HG03139 (cell line): ENCODE data around the gene CNN2.

Experiments
- ATAC-seq: cut with Tn5 transposase; IDR thresholded peaks from one replicate; pipeline ENCODE4 v1.9.1; 2021; ENCODE audit not compliant: unreplicated experiment

Gene CNN2

GRCh38 chr19:995051-995827 lies 31.2 kb upstream of the CNN2 start:
- no peak for ATAC-seq

- ATAC-seq, result no peak
Measured at GRCh38 chr19:996051-996838, 30.2 kb upstream of the CNN2 start.

GRCh38 chr19:998064-998463 lies 28.3 kb upstream of the CNN2 start:
- ATAC-seq, result no peak

GRCh38 chr19:999379-999719 lies 27.1 kb upstream of the CNN2 start:
- no peak for ATAC-seq

GRCh38 chr19:1000095-1000494 lies 26.3 kb upstream of the CNN2 start, which contains the start of gene GRIN3B:
GRIN3B (plus strand) TSS chr19:1000419; CDS start chr19:1000438, 19 bp downstream.
- no peak for ATAC-seq

DNA sequence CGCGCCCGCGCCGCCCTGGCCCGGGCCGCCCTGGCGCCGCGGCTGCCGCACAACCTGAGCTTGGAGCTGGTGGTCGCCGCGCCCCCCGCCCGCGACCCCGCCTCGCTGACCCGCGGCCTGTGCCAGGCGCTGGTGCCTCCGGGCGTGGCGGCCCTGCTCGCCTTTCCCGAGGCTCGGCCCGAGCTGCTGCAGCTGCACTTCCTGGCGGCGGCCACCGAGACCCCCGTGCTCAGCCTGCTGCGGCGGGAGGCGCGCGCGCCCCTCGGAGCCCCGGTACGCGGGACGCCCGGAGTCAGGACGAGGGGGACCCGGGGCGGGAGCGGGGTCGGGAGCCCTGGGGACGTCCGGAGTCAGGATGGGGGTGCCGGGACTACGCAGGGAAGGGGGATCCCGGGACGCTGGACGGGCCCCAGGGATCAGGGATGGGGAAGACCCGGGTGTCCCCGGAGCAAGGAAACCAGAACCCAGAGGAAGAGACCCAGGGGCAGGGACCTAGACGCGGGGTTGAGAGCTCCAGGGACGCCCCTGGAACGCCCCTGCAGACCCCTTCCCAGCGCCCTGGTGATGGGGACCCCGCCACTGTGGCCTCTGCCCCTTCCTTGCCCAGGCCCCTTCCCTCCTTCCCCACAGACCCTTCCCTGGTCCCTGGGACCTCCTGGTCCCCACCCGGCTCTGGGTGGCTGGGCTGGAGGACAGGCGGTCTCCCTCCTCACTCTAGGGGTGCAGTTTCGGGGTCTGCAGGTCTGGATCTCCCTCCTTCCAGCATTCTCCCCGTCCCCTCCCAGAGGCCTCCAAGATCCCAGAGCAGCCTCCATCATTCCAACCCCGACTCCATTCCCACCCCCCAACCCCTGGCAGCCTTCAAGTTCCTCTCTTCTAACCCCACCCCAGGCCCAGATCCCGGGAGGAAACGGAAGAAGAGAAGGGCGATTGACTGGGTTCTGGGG lies 25.5 kb upstream of the CNN2 start:
- no peak for ATAC-seq

DNA sequence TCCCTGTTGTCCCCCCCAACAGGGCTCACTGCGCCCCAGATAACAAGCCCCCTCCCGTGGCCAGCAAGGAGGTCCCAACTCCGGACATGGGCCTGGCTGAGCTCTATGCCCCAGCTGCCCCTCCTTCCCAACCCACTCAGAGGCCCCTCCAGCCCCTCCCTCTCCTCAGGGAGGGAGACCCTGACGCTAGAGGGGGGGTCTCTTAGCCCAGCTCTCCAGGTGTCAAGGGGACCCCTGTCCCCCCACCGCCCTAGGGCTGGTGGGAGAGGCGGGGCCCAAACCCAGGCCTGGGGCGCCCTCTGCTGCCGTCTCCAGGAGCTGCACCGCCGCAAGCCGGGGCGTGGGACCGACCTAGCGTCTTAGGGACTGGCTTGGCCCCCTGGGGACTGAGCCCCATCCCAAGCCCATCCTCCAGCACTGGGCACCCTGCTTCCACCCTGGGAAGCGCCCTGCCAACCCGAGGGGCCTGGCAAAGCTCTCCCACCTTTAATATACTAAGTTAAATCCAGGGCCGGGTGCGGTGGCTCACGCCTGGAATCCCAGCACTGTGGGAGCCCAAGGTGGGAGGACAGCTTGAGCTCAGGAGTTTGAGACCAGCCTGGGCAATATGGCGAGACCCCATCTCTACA lies 24.8 kb upstream of the CNN2 start:
- no peak for ATAC-seq

DNA sequence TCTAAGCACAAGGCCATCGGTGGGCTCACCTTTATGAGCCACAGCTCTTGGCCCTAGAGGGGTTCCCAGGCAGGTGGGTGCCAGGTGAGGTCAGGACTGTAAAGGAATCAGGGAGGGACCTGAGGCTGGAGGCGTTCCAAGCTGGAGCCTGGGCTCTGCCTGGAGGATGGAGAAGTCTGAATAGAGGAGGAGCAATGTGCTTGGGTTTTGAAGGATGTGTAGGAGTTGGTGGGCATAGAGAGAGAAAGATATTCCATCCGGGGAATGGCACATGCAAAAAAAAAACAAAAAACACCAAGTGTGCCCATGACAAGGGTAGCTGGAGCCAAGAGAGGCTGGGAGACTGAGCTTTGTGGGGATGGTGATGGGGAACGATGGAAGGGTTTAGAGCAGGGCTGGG lies 23.8 kb upstream of the CNN2 start:
- ATAC-seq, result no peak

GRCh38 chr19:1003283-1003682 lies 23.1 kb upstream of the CNN2 start:
- no peak for ATAC-seq

- ATAC-seq, result no peak
Measured at GRCh38 chr19:1004204-1004802, 22.1 kb upstream of the CNN2 start.

- ATAC-seq, result no peak
Measured at GRCh38 chr19:1004803-1005664, 21.4 kb upstream of the CNN2 start.

- no peak for ATAC-seq
Measured at GRCh38 chr19:1006711-1007398, 19.6 kb upstream of the CNN2 start.

GRCh38 chr19:1007399-1008251 lies 18.8 kb upstream of the CNN2 start:
- ATAC-seq, result no peak

- no peak for ATAC-seq
Measured at GRCh38 chr19:1008268-1009040, 18.0 kb upstream of the CNN2 start.

- ATAC-seq, result no peak
Measured at GRCh38 chr19:1009041-1009980, 17.1 kb upstream of the CNN2 start.

DNA sequence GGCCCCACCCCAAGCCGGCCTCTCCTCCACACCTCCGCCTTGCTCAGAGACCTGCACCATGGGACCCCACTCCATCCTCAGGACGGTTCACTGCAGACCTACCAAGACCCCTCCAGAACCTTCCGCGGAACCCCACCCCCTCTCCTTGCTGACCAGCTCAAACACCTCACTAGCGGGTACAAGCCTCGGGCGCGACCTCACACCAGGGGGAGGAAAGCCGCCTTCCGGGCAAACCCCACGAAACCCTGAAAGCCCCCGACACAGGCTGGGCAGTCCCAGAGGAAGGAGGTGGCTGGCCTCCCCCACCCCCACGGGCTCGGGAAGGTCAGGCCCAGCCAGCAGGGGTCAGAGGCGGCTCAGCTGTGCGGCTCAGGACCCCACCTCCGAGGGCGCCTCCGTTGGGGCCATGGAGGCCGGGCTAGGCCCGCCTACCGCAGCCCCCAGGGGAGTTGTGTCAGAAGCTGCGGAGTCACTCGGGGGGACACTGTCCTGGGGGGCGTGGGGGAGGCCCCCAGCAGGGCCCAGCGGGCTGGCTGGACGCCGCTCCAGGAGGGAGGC lies 16.3 kb upstream of the CNN2 start:
- no peak for ATAC-seq
